ENCODE measurements around the gene RAB40B.

DNA sequence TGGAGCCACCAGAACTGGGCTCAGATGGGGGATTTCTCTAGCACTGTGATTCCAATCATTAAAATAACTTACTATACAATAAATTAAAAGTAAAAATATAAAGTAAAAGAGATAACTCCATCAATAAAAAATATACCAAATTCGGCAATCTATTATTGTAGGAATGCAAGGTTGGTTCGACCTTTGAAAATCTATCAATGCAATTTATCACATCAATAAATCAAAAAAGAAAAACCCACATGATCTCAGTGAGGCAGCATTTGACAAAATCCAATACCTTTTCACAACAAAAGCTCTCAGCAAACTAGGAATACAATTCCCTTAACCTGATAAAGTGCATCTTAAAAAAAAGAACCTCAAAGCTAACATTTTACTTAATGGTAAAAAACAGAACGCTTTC lies 17.0 kb downstream of the RAB40B start:
- no peak for TF ChIP-seq POLR2A (IDR thresholded peaks at IDR 0.05)
- TF ChIP-seq, protein P1, sequence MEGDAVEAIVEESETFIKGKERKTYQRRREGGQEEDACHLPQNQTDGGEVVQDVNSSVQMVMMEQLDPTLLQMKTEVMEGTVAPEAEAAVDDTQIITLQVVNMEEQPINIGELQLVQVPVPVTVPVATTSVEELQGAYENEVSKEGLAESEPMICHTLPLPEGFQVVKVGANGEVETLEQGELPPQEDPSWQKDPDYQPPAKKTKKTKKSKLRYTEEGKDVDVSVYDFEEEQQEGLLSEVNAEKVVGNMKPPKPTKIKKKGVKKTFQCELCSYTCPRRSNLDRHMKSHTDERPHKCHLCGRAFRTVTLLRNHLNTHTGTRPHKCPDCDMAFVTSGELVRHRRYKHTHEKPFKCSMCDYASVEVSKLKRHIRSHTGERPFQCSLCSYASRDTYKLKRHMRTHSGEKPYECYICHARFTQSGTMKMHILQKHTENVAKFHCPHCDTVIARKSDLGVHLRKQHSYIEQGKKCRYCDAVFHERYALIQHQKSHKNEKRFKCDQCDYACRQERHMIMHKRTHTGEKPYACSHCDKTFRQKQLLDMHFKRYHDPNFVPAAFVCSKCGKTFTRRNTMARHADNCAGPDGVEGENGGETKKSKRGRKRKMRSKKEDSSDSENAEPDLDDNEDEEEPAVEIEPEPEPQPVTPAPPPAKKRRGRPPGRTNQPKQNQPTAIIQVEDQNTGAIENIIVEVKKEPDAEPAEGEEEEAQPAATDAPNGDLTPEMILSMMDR (IDR thresholded peaks at IDR 0.05): no peak

Data from vagina (tissue), 2 donors.